Stimulated activated CD4-positive, alpha-beta T cell treated with anti-CD3 and anti-CD28 coated beads, TNF-alpha, amount 100 ng/mL, for 24 hours (primary cell): ENCODE results near the gene SCN3B.
A peak's percentile ranks its signal among the peaks of the same experiment; 100 is the strongest.

ENCODE experiments used
- DNase-seq, 3 experiments: peaks; one replicate each; pipeline ENCODE4 v3.0.0-alpha.2; 2020; ENCODE audit warnings: low read depth in 3 of 3

The SCN3B gene

GRCh38 chr11:123594921-123595320, 59.5 kb downstream of the SCN3B start:
- DNase-seq: no peak

GRCh38 chr11:123594188-123594901, 60.1 kb downstream of the SCN3B start:
- DNase-seq: no peak

GRCh38 chr11:123593570-123593969, 60.9 kb downstream of the SCN3B start:
- DNase-seq: no peak

- DNase-seq: no peak
Measured at GRCh38 chr11:123590296-123590912, 64.0 kb downstream of the SCN3B start.

GRCh38 chr11:123588864-123589262, 65.6 kb downstream of the SCN3B start:
- DNase-seq: no peak

GRCh38 chr11:123588117-123588863, 66.1 kb downstream of the SCN3B start:
- DNase-seq: no peak

GRCh38 chr11:123587559-123587958, 66.9 kb downstream of the SCN3B start:
- no peak for DNase-seq

GRCh38 chr11:123587044-123587443, 67.4 kb downstream of the SCN3B start:
- no peak for DNase-seq

- no peak for DNase-seq
Measured at GRCh38 chr11:123586568-123586967, 67.9 kb downstream of the SCN3B start.

GRCh38 chr11:123585706-123586105, 68.7 kb downstream of the SCN3B start:
- no peak for DNase-seq

GRCh38 chr11:123585206-123585605, 69.2 kb downstream of the SCN3B start:
- no peak for DNase-seq

GRCh38 chr11:123584737-123585136, 69.7 kb downstream of the SCN3B start:
- no peak for DNase-seq

GRCh38 chr11:123584186-123584585, 70.2 kb downstream of the SCN3B start:
- DNase-seq: no peak

GRCh38 chr11:123582992-123583504, 71.4 kb downstream of the SCN3B start:
- DNase-seq: no peak

GRCh38 chr11:123581651-123582399, 72.6 kb downstream of the SCN3B start:
- DNase-seq: no peak

GRCh38 chr11:123580557-123581275, 73.7 kb downstream of the SCN3B start:
- DNase-seq: peak; percentile 34 to 64 (median 37)

GRCh38 chr11:123580137-123580536, 74.3 kb downstream of the SCN3B start:
- no peak for DNase-seq

GRCh38 chr11:123579482-123579812, 75.0 kb downstream of the SCN3B start:
- no peak for DNase-seq
